Jurkat, Clone E6-1 (cell line): ENCODE results near the gene SH3RF3.

ENCODE experiments used
- DNase-seq: peaks from one replicate; pipeline ENCODE4 v3.0.0-alpha.2; 2011; ENCODE audit warnings: low read depth, low spot score
- H3K4me3 ChIP-seq: 2 replicates; pipeline ENCODE4 v1.5.1; 2011; ENCODE audit warnings: mild to moderate bottlenecking, low read length, control low read depth, moderate library complexity

SH3RF3 gene

DNA sequence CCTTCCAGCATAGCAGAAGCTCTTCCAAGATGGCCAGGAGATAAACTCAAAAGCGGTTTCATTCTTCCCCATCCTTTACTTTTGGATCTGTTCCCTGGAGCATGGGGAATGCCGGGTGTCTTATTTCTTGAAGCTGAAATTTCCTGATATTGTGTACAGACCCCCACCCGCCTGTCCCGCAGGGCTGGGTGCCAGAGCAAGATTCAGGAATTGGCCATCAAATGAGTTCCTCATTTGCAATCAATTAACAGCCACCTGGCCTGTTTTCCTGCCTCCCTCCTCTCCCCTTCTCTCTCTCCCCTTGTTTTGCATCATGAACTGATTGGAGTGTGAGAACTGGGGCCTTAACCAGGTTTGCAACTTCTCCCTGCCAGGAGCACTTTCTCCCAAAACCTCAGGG is 202.1 kb downstream of the SH3RF3 start:
- DNase-seq = no peak
- H3K4me3 ChIP-seq = no peak overlapping the region

DNA sequence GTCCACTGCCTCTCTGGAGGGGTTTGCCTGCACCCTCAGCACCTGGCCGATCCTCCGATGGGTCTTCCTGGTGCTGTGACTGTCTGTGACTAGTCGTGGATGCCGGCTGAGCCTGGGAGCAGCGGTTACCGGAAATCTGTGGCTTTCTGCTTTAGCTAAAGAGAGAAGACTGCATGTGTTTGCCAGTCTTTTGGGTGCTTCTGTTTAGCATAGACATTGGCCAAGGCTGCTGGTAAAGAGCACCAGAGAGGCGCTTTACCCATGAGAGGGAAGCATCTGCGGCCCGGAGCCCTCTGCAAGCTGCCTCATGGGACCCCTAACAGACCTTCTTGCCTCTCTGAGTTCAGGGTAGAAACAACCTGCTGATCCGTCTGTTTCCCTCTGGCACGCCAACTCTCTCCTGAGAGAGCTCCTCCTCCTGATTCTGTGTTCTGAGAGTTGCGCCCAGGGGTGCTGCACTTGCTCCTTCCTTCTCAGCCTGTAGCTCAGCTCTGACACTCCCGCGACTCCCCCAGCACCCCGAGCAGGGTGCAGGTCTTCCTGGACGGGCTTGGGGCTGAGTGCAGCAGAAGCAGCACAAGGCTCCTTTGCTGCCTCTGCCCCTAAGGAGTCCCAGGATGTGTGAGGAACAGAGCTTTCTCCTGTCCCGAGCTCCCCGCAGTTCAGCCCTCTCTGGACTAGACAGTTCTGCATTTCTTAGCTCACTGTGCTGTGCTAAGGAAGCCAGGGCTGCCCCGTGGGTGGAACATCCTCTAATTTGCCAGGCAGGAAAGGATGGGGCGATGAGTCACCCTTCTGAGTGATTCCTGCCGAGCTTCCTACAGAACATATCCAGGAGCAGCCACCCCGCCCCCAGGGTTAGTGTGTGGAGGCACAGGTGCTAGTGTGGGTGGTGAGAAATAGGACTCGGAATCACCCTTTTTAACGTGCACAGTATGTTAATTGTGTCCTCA is 203.2 kb downstream of the SH3RF3 start:
- peak overlapping the region; percentile 45 for H3K4me3 ChIP-seq
- DNase-seq = peak; percentile 89

DNA sequence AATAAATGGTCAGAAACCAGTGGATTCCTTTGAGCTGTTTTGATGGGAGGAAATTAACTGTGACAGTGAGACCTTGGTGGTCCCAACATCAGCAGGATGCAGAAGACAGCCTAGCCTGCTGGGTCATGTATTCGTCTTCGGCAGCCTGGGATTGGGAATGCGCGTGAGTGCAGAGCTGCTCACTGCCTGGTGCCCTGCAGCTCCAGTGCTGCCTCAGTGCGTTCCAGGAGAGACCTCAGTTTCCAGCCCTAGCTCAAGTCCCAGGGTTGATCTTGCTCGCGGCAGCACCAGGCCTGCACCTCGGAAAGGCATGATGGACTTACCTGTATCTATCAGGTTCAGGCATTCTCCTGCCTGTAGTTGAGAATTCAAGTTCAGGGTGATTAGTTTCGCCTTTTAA is 203.9 kb downstream of the SH3RF3 start:
- H3K4me3 ChIP-seq = no peak overlapping the region; the same call in 1 of the 2 replicates
- no peak for DNase-seq

DNA sequence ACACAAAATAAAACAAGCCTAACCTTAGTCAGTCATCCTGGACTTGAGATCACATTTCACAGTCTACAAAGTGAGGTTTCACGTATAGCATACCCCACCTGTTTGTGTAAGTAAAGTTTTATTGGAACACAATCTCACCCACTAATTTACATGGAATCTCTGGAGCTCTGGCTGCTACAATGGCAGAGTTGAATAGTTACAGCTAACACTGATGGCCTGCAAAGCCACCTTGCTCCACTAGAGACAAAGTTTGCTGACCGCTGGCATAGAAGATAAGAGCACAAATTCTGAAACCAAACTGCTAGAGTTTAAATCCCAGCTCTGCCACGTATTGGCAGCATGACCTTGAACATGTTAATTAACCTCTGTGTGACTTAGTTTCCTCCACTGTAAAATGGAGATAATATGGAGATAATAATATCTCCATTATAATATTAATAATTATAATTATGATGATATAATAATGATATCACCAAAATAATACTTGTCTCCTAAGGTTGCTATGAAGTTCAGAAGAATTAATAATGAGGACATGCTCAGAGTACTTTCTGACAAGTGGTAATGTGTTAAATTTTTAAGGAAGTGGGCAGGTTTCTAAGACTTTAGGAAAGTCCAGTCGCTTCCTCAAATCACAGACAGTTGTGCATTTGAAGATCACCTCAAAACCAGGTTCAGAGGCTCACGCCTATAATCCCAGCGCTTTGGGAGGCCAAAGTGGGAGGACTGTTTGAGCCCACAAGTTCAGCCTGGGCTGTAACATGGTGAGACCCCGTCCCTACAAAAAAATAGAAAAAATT is 204.6 kb downstream of the SH3RF3 start:
- no peak for DNase-seq
- H3K4me3 ChIP-seq = no peak overlapping the region

DNA sequence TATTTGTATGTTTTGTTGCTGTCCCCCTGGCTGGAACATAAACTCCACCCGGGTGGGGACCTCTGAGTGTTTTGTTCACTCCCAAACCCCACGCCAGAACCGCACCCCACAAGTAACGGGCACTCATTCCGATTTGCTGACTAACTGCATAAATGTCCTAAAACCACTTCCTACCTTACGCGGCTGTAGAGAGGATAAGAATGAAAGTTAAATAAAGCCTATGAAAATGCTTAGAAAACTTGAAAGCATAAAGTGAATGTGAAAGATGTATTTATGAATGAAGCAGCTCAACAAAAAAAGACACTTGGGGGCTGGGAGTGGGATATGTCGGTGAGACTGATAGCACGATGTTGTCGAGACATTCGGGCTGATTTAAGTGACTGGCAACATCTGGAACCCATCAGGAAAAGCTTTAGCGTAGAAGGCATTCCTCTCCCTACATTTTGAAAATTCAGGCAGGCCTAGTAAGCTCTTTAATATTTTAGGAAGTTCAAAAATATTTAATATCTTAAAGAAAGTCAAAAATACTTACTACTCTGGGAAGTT is 206.7 kb downstream of the SH3RF3 start:
- peak overlapping the region; percentile 17 for H3K4me3 ChIP-seq
- peak; percentile 76 for DNase-seq

DNA sequence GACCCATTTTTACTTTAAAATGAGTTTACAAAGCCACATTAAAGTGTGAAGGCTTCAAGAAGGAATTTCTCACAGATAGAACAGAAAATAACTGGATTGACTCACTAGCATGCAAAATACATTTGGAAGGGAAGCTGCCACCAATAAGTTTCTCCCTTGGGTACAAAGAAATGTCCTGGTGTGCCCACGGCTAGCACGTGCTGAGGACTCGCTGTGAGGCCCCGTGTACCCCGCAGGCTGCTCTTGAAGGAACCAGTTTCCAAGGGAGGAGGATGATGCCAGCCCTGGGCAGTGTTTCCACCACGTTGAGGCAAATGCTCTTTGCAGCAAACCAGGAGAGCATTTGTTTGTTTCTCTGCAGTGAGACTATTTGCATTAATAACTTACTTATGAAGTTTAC is 207.3 kb downstream of the SH3RF3 start:
- H3K4me3 ChIP-seq = no peak overlapping the region
- no peak for DNase-seq

DNA sequence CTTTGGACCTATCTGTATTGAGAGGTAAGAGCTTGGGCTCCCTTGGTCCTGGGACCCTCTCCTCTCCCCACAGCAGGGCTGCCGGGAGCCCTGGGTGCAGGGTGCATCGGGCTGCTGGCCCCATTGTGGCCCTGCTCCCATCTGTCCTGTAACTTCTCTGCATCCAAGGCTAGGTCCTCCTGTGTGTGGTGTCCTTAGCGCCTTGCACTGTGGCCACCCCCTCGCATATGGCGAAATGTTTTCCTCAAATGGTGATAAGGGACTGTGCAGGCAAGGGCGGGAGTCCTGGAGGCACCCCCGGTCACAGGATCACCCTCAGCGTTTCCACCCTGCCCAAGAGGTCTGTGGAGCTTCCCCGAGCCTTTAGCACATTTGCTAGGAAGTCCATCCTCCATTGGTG is 208.2 kb downstream of the SH3RF3 start:
- no peak overlapping the region for H3K4me3 ChIP-seq
- DNase-seq = no peak

DNA sequence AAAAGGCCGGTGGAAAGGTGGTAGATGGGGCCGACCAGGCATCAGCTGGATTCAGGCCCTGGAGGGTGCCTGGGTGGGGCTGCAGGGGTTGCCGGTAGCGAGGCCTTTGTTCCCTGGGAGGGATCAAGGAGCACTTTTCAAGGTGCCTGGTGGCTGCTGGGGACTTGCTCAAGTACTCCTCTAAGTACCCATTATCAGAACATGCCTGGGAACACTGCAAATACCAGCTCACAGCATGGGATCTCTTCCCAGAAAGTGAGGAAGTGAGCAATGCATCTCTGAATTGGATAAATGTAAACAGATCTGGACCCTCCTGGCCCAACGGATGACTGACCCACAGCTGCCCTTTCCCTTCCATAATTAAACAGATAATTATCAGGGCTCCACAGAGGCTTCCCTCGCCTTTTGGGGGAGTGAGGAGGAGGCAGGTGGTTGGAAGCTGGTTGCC is 210.5 kb downstream of the SH3RF3 start:
- no peak overlapping the region for H3K4me3 ChIP-seq
- no peak for DNase-seq

DNA sequence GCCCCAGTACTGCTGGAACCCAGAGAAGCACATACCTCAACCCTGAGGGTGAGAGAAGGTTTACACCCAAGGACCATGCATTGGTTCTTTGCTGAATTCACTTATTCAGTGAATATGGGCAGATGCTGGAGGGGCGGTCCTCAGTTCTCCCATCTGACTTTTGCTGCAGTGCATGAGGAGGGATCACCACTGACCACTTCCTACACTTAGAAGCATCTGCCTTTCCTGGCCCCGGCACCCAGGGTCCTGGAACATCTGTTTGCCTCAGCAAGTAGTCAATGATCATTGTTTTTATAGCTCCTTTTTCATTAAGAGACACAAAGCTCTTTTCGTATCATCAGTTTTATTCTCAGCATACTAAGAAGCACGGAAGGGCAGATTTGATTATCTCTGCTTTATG is 211.4 kb downstream of the SH3RF3 start:
- H3K4me3 ChIP-seq = no peak overlapping the region
- no peak for DNase-seq

DNA sequence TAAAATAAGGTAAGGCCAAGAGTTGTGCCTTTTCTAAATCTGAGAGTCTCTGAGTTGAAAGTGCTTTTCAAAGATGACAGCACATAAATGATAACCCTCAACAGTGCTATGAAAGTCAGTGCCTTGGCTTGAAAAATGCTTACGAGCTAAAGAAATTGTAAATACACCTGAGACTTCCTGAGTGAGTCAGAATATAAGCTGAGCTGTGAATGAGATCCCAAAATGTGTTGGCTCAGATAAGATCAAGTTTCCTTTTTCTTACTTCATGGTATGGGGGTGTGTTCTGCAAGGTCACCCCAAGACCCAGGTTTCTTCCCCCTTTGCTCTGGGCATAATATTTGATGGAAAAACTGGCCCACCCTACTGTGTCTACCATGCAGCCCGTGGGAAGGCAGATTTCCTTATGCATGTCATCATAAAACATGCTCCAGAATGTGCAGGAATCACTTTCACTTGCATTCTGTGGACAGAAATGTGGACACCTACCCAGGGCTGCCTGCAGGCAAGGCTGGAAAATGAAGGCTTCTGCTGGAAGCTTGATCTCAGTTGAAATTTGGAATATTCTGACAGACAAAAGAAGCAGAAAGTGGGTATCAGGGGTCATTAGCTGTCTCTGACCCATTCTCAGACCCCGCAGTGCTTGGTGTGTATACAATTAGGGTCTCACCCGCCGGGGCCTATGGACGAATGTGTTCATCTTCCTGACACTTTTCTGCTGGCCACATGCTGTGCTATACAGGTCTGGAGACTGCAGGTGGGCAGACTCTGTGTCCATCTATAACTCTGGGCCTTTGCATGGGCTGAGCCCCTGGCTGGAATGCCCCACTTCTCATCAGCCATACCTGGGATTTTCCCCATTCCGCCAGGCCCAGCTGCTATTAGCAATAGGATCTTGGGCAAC is 212.6 kb downstream of the SH3RF3 start:
- H3K4me3 ChIP-seq = no peak overlapping the region
- DNase-seq = no peak

DNA sequence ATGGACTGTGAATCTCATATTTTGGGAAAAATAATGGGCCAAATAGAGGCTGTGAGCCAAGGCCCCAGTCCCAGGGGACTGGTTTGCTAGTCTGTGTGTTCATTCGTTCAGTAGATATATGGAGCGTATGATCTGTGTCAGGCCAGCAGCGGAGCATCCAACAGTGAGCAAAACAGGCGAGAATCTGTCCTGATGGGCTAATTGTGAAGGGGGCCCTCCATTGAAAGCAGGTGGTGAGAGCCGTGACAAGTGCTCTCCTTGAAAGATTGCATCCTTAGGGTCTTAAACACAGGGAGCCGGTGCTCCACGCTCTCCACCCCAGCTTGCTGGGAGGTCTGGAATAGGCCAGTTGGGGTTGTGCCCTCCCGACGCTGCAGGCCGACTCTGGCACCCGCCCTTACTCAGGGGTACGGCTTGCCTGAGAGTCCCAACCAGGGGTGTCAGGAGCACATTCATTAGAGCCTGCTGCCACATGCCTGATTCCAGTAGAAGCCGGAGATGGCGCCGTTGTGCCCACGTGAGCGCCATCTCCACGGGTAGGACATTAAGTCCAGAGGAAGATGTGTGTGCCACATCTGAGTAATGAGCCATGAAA is 213.3 kb downstream of the SH3RF3 start:
- no peak for DNase-seq
- no peak overlapping the region for H3K4me3 ChIP-seq

DNA sequence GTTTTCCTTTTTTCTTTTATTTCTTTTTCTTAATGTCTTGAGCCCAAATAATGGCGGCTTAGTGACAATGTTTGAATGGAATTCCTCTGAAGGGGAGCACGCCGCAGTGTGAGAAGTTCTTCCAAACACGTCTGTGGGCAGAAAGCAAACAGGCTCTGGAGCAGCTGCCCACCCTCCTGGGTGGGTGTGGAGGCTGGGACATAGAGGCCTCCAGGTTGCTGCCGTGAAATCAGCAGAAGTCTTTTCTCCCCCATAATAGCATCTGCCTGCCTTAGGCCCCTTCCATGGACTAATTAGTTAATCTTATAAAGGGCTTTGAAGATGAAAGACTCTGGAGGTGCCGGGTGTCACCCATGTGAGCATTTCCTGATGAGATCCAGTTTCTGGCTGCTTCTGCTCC is 213.9 kb downstream of the SH3RF3 start:
- no peak overlapping the region for H3K4me3 ChIP-seq

DNA sequence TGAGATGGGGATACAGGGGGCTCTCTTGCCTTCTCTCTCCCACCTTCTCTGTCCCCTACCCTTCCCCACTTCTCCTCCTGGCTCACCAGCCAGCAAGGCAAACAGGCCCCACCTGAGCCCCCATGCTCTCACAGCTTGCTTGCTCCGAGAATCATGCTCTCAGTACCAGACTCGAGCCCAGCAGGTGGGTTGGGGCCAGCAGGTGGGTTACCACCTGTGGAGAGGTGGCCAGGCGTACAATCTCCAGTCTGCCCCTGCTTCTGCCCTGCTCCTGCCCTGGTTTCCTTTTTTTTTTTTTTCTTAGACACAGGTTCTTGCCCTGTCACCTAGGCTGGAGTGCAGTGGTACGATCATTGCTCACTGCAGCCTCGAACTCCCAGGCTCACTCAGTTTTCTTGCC is 214.5 kb downstream of the SH3RF3 start:
- H3K4me3 ChIP-seq = no peak overlapping the region
- DNase-seq = no peak

More for the DNA sequence above, 213.9 kb downstream of the SH3RF3 start:
- no peak for DNase-seq

DNA sequence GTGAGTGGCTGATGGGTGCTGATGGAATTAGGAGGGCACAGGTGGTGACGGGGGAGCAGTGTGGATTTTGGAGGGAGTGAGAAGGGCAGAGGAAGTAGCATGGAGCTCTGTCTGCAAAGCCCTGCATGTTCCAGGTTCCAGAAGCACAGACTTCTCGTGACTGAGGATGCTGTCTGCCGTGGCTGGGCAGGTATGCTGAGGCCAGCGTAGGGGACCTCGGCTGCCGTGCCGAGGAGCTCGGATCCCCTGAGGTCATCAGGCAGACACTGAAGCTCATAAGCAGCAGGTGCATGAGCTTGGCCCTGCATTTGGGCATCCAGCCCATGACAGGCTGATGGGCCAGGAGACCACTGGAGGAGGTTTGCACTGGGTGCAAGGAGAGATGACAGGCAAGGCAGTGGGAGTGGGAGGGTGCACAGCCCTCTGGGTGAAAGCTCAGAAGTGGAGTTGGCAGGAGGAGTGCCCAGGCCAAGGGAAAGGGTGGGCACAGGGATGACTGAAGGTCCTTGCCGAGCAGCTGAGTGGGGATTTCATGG is 215.3 kb downstream of the SH3RF3 start:
- DNase-seq = no peak
- H3K4me3 ChIP-seq = no peak overlapping the region

DNA sequence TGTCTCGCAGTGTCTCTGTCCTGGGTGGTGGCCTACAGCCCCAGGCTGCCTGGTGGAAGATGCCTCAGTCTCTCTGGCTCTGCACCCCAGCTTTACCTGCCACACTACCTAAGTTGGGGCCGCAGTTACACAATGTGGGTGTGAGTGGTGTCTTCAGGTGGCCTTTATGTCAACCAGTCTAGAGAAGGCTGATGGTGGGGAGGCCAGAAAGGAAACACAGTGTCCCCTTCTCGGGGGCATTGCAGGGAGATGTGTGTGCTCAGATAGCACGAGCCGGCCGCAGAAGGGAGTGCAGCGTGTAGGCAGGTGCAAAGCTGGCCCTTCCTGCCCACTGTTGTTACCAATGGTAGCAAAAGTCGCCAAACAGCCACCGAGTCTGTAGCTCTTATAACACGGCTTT is 216.1 kb downstream of the SH3RF3 start:
- no peak overlapping the region for H3K4me3 ChIP-seq
- no peak for DNase-seq

DNA sequence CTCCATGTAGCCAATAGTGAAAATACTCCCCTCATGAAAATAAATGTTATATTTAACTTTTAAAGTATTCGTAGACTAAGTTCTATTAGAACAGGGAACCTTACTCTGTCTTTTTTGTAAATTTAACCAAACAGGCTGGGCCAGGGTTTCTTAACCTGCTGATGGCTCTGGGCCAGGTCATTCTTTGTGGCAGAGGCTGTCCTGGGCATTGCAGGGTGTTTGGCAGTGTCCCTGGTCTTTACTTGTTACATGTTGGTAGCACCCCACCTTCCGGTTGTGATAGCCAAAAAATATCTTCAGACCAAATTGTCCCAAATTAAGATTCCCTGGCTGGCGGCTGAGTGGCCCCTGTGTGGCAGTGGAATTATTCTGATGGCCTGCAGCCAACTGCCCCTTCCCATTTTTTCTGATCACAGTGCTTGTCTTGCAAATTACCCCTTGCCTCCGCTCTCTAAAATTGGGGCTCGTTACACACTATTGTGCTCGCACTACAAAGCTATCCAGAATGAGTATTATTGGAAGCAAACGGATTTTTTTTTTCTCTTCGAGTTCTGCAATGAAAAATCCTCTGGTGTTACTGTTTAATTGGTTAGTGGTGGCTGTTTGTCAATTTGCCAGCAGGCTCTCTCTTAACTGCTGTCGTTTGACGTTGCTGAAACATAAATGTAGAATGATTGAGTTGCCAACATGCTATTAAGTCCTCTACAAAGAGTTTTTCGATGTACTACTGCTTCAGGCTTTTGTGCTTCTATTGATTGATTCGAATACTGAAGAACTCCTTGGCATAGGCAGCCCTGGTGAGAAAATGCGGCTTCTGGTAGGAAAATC is 216.9 kb downstream of the SH3RF3 start:
- no peak for DNase-seq
- H3K4me3 ChIP-seq = no peak overlapping the region

DNA sequence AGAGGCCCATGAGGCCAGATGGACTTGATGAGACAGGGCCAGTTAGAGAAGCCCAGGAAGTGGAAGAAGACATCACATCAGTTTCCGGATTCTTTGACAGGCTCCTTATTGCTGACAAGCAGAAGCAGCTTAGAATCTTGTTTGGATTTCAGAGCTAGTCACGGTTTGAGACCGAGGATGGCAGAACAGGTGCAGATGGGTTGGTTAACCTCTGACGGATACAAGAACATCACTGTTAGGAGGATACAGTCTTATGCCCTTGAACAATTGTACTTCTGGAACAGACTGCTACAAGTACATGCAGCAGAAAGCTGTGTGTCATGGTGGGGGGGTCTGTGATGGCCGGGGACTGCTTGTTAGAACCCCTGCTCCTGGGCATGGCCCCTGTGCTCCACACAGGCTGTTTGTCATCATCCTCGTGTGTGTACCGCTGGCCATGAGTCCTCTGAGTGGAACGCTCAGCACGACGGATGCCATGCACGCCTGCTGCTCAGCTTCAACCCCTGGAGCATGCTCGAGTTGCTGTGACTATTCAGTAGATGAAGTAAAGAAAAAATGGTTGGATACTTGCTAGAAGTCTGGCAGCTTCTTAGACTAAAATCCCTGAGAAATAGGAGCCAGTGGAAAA is 217.7 kb downstream of the SH3RF3 start:
- peak; percentile 55 for DNase-seq
- no peak overlapping the region for H3K4me3 ChIP-seq
